Breast epithelium (tissue), 4 donors: ENCODE measurements around the gene SMIM9. TPM values are rescaled to one million over a fixed set of nuclear protein-coding genes. Genes with fewer than 3 reads are reported as not detected.

Source experiments
- DNase-seq, 2 donors: peaks; one replicate each; pipeline ENCODE4 v3.0.0-alpha.2; 2019; ENCODE audit warnings: low spot score in 2 of 2
- H3K27ac ChIP-seq, 2 donors: fragments of 200-600 bp; sonication (generic) in 1 of 2; one replicate each; pipeline ENCODE4 v1.5.1; 2016 to 2019; ENCODE audit warnings: mild to moderate bottlenecking in 1 of 2
- H3K27me3 ChIP-seq, 2 donors: fragments of 200-600 bp; sonication (generic) in 1 of 2; one replicate each; pipeline versions ENCODE4 v1.5.1 to v1.6.0; 2017 to 2019; ENCODE audit warnings: control low read depth in 1 of 2, mild to moderate bottlenecking in 1 of 2
- H3K36me3 ChIP-seq: fragments of 200-600 bp; one replicate; pipeline ENCODE4 v1.5.1; 2019
- H3K4me1 ChIP-seq, 2 donors: fragments of 200-600 bp; sonication (generic); one replicate each; pipeline ENCODE4 v1.5.1; 2016 to 2019; ENCODE audit warnings: control low read depth in 1 of 2
- H3K4me3 ChIP-seq, 3 donors: fragments of 200-600 bp; sonication (generic); 1 replicate in 2 of 3; 2 replicates in 1 of 3; pipeline ENCODE4 v1.5.1; 2016 to 2019; ENCODE audit warnings: mild to moderate bottlenecking in 3 of 3, moderate library complexity in 2 of 3
- H3K9me3 ChIP-seq, 2 donors: fragments of 200-600 bp; sonication (generic) in 1 of 2; one replicate each; pipeline ENCODE4 v1.5.1; 2016 to 2019; ENCODE audit warnings: control low read depth in 1 of 2
- POLR2A ChIP-seq: fragments of 450-650 bp; IDR thresholded peaks from one replicate; pipeline ENCODE4 v1.6.1; 2016; ENCODE audit warnings: antibody characterized with exemption, mild to moderate bottlenecking, moderate library complexity
- POLR2AphosphoS5 ChIP-seq, 3 donors: sonication (generic); formaldehyde crosslinking; IDR thresholded peaks; one replicate each; pipeline ENCODE4 v1.6.1; 2017; ENCODE audit warnings: antibody characterized with exemption in 3 of 3
- intact Hi-C: fragments of 100-400 bp; cut with DNase I; formaldehyde crosslinking; loops from one replicate; pipeline ENCODE4 v1.15.1; 2023; ENCODE audit warnings: low total_unique reads
- total RNA-seq, 3 donors: library from RNA; depleted of rRNA; stranded (reverse); fragments of >200 nt; gene quantifications; one replicate each; pipeline ENCODE4 v1.1.0, GENCODE V29; 2016
- TF ChIP-seq, protein P1 (sequence below), 3 donors: fragments of 450-650 bp; IDR thresholded peaks; one replicate each; pipeline ENCODE4 v1.5.1; 2016 to 2017; ENCODE audit warnings: antibody characterized with exemption in 3 of 3, mild to moderate bottlenecking in 3 of 3, moderate library complexity in 3 of 3

Gene SMIM9
- total RNA-seq, 3 donors from 2014 or later, result not detected

DNA sequence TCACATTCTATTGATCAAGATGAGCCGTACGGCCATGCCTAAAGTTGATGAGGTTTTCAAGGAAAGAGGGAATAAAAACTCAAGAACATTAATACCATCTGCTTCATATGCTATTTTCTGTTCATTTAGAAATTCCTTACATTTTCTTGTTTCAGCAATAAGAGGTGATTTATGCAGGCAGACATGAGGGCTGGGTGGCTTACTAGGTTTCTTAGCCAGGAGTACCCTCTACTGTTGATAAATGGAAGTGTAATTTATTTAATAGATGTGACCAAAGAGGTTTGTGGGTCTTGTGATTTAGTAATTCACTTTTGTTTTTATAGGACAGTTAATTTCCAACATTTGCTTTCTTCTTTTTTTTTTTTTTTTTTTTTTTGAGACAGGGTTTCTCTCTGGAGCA lies 6.4 kb upstream of the SMIM9 start:
- no peaks in the 10 kb centered on the region for H3K36me3 ChIP-seq
- no peaks in the 10 kb centered on the region for H3K27me3 ChIP-seq
- TF ChIP-seq POLR2AphosphoS5 (IDR thresholded peaks at IDR 0.05) (no peak), POLR2A (no peak)
- TF ChIP-seq, protein P1, sequence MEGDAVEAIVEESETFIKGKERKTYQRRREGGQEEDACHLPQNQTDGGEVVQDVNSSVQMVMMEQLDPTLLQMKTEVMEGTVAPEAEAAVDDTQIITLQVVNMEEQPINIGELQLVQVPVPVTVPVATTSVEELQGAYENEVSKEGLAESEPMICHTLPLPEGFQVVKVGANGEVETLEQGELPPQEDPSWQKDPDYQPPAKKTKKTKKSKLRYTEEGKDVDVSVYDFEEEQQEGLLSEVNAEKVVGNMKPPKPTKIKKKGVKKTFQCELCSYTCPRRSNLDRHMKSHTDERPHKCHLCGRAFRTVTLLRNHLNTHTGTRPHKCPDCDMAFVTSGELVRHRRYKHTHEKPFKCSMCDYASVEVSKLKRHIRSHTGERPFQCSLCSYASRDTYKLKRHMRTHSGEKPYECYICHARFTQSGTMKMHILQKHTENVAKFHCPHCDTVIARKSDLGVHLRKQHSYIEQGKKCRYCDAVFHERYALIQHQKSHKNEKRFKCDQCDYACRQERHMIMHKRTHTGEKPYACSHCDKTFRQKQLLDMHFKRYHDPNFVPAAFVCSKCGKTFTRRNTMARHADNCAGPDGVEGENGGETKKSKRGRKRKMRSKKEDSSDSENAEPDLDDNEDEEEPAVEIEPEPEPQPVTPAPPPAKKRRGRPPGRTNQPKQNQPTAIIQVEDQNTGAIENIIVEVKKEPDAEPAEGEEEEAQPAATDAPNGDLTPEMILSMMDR (IDR thresholded peaks at IDR 0.05), result no peak
- intact Hi-C loops, result no loop called here
- no peak overlapping the region for H3K4me3 ChIP-seq
- no peak overlapping the region for H3K27ac ChIP-seq
- H3K9me3 ChIP-seq, result peaks cover 0 to 4% of the 10 kb centered on the region in 2 donors
- H3K4me1 ChIP-seq, result no peaks in the 10 kb centered on the region
- no peak for DNase-seq

DNA sequence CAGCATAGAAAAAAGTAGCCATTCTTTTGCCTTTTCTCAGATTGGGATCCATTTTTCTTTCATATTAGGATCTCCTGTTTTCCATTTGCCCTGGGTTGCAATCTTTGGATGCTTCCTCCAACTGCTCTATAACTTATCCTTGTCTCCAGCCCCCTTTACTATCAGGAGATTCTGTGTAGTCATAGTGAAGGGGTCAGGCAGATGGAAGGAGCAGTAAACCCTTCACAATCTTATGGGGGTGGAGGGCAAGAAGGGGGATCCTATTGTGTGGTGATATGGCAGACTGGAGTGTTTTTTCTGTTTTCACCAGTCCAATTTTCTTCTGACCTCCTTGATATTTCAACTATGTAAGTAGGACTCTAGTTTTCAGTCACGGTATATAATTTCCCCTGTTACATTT lies 1.7 kb upstream of the SMIM9 start:
- peaks cover 0 to 6% of the 10 kb centered on the region in 2 donors for H3K27me3 ChIP-seq
- H3K36me3 ChIP-seq, result no peaks in the 10 kb centered on the region
- peaks cover 0 to 4% of the 10 kb centered on the region in 2 donors for H3K9me3 ChIP-seq
- no peak overlapping the region for H3K27ac ChIP-seq
- TF ChIP-seq, protein P1 (IDR thresholded peaks at IDR 0.05), result no peak
- TF ChIP-seq POLR2AphosphoS5 (IDR thresholded peaks at IDR 0.05), result no peak
- no peak for TF ChIP-seq POLR2A
- H3K4me3 ChIP-seq, result no peak overlapping the region
- H3K4me1 ChIP-seq, result no peaks in the 10 kb centered on the region
- DNase-seq, result no peak
- intact Hi-C loops, result no loop called here

DNA sequence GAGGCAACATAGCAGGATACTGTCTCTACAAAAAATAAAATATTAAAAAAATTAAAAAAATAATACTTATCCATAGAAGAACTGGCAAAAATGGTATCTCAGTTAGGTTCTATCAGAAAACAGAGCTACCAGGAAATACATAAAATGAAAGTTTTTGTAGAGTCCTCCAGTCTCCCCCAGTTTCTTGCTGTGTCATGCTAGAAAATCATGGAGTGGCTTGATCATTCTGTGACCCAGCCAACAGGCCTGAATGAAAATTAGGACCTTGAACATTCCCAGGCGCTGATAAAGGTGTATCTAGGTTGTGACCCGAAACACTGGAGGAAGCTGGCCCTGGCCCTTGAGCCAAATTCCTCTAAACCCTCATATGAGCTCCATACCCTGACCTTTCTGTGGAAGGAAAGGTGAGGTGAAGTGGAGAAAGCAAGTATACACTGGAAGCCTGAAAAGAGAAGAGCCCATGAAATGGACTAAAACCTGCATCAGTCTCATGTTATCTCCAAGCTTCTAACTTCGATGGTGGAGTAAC lies 652 bp downstream of the SMIM9 start:
- peaks cover 0 to 6% of the 10 kb centered on the region in 2 donors for H3K27me3 ChIP-seq
- intact Hi-C loops, result no loop called here
- no peak for DNase-seq
- H3K4me3 ChIP-seq, result no peak overlapping the region
- TF ChIP-seq POLR2AphosphoS5 (IDR thresholded peaks at IDR 0.05), result no peak
- no peaks in the 10 kb centered on the region for H3K9me3 ChIP-seq
- no peaks in the 10 kb centered on the region for H3K36me3 ChIP-seq
- no peak overlapping the region for H3K27ac ChIP-seq
- H3K4me1 ChIP-seq, result no peaks in the 10 kb centered on the region

DNA sequence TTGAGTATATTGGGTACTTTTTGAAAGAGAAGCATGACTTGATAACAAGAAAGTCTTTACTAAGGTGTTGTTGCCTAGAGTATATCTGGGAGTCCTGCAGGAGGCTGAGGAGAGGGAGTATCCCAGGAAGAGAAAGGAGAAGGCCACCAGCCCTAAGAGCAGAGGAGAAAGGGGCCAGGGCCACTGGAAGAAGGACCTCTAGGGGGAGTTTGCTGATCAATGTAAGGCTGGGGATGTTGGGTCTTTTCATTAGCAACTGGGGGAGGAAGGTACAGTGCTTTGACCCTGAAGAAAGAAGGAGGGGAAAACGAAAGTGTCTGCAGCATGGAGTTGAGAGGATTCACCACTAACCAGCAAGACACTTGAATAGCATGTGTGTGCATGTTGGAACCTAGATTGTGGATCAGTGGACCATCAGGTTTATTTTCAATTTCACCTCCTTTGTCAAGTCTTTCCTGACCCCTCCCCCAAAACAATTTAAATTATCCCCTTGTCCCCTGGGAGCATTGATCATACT lies 4.5 kb downstream of the SMIM9 start:
- no peaks in the 10 kb centered on the region for H3K4me1 ChIP-seq
- H3K36me3 ChIP-seq, result no peaks in the 10 kb centered on the region
- peaks cover 0 to 5% of the 10 kb centered on the region in 2 donors for H3K9me3 ChIP-seq
- H3K27me3 ChIP-seq, result peaks cover 0 to 6% of the 10 kb centered on the region in 2 donors
- intact Hi-C loops, result no loop called here
- no peak for DNase-seq
- no peak overlapping the region for H3K27ac ChIP-seq
- no peak overlapping the region for H3K4me3 ChIP-seq
- TF ChIP-seq, protein P1 (IDR thresholded peaks at IDR 0.05), result no peak
- no peak for TF ChIP-seq POLR2A

DNA sequence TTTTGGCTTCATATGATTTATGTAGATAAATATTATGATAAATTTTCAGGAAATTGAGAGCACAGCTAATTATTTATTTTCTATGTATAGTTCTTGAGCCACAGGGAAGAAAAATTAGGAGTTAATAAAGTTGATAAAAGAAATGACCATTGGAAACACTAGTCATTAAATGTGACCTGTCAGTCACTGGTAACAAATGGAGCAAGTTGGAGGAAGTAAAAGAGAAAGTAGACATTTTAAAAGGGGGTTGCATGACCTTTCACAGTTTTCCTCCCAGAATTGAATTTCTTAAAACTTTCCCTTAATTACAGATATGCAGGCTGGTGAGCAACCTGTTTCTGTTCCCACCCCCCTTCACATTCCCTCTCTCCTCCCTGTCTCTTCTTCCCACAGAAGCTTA lies 5.3 kb downstream of the SMIM9 start:
- intact Hi-C loops, result no loop called here
- peaks cover 0 to 5% of the 10 kb centered on the region in 2 donors for H3K9me3 ChIP-seq
- peaks cover 0 to 6% of the 10 kb centered on the region in 2 donors for H3K27me3 ChIP-seq
- TF ChIP-seq POLR2AphosphoS5 (IDR thresholded peaks at IDR 0.05) (no peak), POLR2A (no peak)
- H3K27ac ChIP-seq, result no peak overlapping the region
- H3K4me3 ChIP-seq, result no peak overlapping the region
- H3K4me1 ChIP-seq, result no peaks in the 10 kb centered on the region
- no peaks in the 10 kb centered on the region for H3K36me3 ChIP-seq
- DNase-seq, result no peak

DNA sequence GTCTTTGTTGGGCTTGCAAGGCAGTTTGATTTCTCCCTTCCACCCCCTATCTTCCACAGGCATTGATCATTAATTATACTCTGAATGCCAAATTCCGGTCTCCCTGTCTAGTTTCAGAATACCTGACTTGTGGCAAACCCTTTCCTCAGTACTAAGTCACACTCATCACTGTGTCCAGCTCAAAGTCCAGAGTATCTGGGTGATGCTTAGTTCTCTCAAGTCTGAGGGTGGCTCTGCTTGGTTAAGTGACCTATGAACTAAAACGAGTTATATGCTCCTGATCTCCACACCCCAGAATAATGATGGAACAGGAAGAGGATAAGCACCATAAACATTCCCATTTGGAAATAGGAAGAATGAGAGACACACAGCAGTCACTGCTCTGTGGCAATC lies 6.5 kb downstream of the SMIM9 start:
- Histone ChIP-seq H3K4me1 (no peaks in the 10 kb centered on the region), H3K9me3 (peaks cover 0 to 5% of the 10 kb centered on the region in 2 donors), H3K27ac (no peak overlapping the region), H3K36me3 (no peaks in the 10 kb centered on the region), H3K27me3 (peaks cover 0 to 6% of the 10 kb centered on the region in 2 donors), H3K4me3 (no peak overlapping the region)
- TF ChIP-seq, protein P1 (IDR thresholded peaks at IDR 0.05), result no peak
- no peak for TF ChIP-seq POLR2AphosphoS5 (IDR thresholded peaks at IDR 0.05)
- TF ChIP-seq POLR2A, result no peak
- intact Hi-C loops, result no loop called here
- no peak for DNase-seq
